ENCODE results near the gene MITF. TPM values are rescaled to one million over a fixed set of nuclear protein-coding genes. Genes with fewer than 3 reads are reported as not detected.

MITF gene
- total RNA-seq, 1 donor: 6.1 TPM

DNA sequence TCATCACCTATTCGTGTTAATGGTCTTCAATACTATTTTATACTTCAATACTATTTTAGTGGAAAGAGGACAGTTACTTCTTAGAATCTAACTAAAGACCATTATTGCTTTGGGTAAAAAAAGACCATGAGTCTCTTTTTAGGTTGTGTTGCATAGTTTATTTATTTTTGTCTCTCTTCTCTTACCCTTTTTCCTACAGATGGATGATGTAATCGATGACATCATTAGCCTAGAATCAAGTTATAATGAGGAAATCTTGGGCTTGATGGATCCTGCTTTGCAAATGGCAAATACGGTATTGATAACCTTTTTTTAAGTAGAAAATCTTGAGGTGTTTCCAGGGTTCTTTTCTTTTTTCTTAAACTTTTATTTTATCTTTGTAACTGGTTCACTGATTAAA is 201.8 kb downstream of the MITF start:
- DNase-seq (ENCODE audit: low read depth): no peak
- TF ChIP-seq, protein P1, sequence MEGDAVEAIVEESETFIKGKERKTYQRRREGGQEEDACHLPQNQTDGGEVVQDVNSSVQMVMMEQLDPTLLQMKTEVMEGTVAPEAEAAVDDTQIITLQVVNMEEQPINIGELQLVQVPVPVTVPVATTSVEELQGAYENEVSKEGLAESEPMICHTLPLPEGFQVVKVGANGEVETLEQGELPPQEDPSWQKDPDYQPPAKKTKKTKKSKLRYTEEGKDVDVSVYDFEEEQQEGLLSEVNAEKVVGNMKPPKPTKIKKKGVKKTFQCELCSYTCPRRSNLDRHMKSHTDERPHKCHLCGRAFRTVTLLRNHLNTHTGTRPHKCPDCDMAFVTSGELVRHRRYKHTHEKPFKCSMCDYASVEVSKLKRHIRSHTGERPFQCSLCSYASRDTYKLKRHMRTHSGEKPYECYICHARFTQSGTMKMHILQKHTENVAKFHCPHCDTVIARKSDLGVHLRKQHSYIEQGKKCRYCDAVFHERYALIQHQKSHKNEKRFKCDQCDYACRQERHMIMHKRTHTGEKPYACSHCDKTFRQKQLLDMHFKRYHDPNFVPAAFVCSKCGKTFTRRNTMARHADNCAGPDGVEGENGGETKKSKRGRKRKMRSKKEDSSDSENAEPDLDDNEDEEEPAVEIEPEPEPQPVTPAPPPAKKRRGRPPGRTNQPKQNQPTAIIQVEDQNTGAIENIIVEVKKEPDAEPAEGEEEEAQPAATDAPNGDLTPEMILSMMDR (IDR thresholded peaks at IDR 0.05; ENCODE audit: insufficient read depth, low read length): no peak
- no peak overlapping the region for H3K4me3 ChIP-seq (ENCODE audit: low read depth, low read length)

DNA sequence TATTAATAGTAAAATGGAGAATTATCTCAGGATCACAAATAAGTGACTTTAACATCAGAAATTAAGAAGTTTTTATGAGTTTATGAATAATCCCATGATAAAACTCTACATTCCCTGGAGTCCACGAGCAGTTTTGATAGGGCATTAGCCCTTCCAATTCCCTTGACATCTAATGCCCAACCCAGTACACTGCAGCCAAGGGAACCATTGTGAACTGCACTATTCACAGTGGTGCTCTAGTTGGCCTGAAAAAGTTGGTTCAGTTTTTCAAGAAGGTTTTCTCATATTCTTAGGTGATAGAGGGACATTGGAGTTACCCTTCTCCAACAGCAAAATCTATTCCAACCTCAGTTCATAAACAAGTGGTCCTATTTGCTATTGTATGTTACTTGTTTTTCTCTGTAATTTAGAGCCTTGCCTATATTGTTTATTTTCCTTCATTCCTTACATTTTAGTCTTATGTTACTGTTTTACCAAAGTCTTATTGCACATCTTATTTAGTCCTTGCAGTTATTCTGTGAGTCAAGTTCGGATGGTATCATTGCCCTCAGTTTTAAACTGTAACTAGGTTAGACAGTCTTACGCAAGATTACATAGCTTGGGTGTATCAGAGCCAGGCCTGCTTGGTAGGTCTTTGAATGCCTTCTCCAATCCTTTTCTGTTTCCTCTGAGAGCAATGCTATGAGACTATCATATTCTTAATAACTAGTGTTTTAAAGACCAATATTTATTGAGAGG is 202.3 kb downstream of the MITF start:
- H3K4me3 ChIP-seq (ENCODE audit: low read depth, low read length): no peak overlapping the region
- TF ChIP-seq, protein P1 (IDR thresholded peaks at IDR 0.05; ENCODE audit: insufficient read depth, low read length): no peak
- DNase-seq (ENCODE audit: low read depth): no peak

DNA sequence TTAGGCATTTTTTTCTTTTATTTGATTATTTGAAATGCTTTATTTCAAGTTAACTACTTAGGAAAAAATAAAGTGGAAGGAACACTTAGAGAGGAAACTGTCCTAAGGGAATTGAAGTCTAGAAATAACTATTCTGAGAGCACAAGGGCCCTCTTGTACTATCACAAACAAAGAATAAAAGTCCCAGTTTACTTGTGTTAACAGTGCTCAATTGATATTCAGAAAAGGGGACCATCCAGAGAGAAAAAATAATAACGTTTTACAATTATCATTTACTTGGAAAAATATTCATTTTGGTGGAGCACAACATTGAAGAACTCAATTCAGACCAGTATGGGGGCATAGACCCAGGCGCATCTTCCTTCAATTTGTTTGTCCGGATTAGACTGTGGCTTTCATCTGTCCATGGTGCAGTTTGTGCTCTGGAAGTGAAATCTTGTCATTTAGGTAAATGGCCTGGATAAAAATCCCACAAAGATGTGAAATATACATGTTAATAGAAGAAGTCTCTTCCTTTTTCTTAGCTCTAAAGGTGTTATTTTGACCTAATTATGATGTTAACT is 205.7 kb downstream of the MITF start:
- TF ChIP-seq, protein P1 (IDR thresholded peaks at IDR 0.05; ENCODE audit: insufficient read depth, low read length): no peak

DNA sequence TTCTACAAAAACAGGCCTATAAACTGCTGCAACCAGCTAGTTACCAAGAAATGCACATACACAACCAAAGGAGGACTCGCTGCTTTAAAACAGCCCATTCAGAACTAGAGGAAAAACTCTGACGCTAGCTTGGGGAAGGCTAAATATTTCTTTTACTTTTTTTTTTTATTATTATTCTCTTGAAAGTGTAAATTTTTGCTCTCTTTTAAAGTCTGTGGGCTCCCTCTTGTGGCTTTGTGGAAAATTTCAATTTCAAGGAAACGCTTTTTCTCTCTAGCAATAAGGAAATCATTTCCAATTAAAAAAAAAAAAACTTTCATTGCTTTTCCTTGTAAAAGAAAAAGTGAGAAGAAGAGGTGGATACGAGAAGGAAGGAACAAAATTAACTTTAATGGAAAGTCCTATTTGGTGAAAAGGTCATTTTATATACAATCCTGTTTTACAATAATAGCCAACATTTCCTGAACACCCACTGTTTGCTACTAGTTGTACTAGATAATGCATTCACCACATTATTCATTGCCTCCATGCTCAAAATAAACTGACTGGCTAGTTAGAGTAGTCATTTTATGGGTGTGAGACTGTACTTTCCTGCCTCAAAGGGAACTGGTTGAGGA is 209.1 kb downstream of the MITF start:
- no peak overlapping the region for H3K4me3 ChIP-seq (ENCODE audit: low read depth, low read length)
- peak; percentile 69 for DNase-seq (ENCODE audit: low read depth)
- TF ChIP-seq, protein P1 (IDR thresholded peaks at IDR 0.05; ENCODE audit: insufficient read depth, low read length): peak; percentile 56

More for the DNA sequence above, 205.7 kb downstream of the MITF start:
- DNase-seq (ENCODE audit: low read depth): no peak
- no peak overlapping the region for H3K4me3 ChIP-seq (ENCODE audit: low read depth, low read length)

DNA sequence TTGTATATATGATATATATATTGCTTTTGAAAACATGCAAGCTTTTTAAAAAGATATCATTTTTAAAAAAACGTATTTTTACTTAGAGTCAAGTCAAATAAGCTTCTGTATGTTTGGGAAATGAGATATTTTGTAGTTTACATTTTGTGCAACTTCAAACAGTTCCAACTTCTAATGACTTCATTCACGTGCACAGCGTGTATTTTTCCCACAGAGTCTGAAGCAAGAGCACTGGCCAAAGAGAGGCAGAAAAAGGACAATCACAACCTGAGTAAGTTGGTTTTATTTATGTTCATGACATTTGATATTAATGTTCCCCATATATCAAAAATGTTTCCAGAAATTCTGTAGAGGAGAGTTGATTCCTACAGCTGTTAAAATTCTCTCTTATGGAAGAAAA is 212.4 kb downstream of the MITF start:
- TF ChIP-seq, protein P1 (IDR thresholded peaks at IDR 0.05; ENCODE audit: insufficient read depth, low read length): no peak
- H3K4me3 ChIP-seq (ENCODE audit: low read depth, low read length): no peak overlapping the region
- no peak for DNase-seq (ENCODE audit: low read depth)

DNA sequence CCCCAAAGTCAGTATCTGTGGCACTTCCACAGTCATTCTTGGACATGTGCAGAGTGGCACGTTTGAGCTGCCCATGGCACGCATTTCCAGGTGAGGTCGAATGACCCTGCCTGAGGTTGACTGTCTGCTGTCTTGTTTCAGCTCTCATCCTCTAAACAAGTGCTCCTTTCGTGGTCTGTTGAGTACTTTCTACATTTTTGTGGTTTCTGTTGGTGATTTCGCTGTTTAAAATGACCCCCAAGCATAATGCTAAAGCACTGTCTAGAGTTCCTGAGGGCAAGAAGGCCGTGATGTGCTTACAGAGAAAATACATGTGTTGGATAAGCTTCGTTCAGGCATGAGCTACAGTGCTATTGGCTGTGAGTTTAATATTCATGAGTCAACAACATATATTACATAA is 220.3 kb downstream of the MITF start:
- DNase-seq (ENCODE audit: low read depth): no peak
- TF ChIP-seq, protein P1 (IDR thresholded peaks at IDR 0.05; ENCODE audit: insufficient read depth, low read length): no peak
- H3K4me3 ChIP-seq (ENCODE audit: low read depth, low read length): no peak overlapping the region
